HL-60 (cell line): Measurements from ENCODE around the gene GSTA3.

ENCODE experiments used
- DNase-seq, 2 experiments: peaks; one replicate each; pipeline ENCODE4 v3.0.0-alpha.2; 2010 to 2020; ENCODE audit warnings: low read depth in 1 of 2, low spot score in 1 of 2
- H3K27ac ChIP-seq: fragments of 250-450 bp; sonication (Bioruptor Pico); replicated peaks from 2 replicates; pipeline ENCODE4 v1.5.1; 2020; ENCODE audit warnings: mild to moderate bottlenecking, moderate library complexity
- H3K27me3 ChIP-seq: fragments of 250-450 bp; sonication (Bioruptor Pico); 2 replicates; pipeline ENCODE4 v1.5.1; 2021; ENCODE audit warnings: mild to moderate bottlenecking, moderate library complexity; ENCODE audit not compliant: insufficient read depth, poor library complexity, severe bottlenecking
- H3K4me3 ChIP-seq: replicated peaks from 2 replicates; pipeline ENCODE4 v1.5.1; 2011; ENCODE audit warnings: mild to moderate bottlenecking, control low read depth, low read length; ENCODE audit not compliant: insufficient read depth
- GABPA ChIP-seq: IDR thresholded peaks from 2 replicates; pipeline ENCODE4 v1.6.1; 2012; ENCODE audit warnings: low read depth
- POLR2AphosphoS5 ChIP-seq: IDR thresholded peaks from 2 replicates; pipeline ENCODE4 v1.6.1; 2012; ENCODE audit warnings: low read depth
- SPI1 ChIP-seq: IDR thresholded peaks from 2 replicates; pipeline ENCODE4 v1.6.1; 2012; ENCODE audit warnings: low read depth, mild to moderate bottlenecking, borderline replicate concordance
- TF ChIP-seq, protein P1 (sequence below): IDR thresholded peaks from one replicate; pipeline ENCODE4 v1.5.1; 2011; ENCODE audit warnings: low read length, control low read depth, inconsistent platforms; ENCODE audit not compliant: insufficient read depth
- TF ChIP-seq, protein P2 (sequence below): IDR thresholded peaks from 2 replicates; pipeline ENCODE4 v1.6.1; 2012; ENCODE audit warnings: low read depth; ENCODE audit not compliant: insufficient replicate concordance

GSTA3 gene

DNA sequence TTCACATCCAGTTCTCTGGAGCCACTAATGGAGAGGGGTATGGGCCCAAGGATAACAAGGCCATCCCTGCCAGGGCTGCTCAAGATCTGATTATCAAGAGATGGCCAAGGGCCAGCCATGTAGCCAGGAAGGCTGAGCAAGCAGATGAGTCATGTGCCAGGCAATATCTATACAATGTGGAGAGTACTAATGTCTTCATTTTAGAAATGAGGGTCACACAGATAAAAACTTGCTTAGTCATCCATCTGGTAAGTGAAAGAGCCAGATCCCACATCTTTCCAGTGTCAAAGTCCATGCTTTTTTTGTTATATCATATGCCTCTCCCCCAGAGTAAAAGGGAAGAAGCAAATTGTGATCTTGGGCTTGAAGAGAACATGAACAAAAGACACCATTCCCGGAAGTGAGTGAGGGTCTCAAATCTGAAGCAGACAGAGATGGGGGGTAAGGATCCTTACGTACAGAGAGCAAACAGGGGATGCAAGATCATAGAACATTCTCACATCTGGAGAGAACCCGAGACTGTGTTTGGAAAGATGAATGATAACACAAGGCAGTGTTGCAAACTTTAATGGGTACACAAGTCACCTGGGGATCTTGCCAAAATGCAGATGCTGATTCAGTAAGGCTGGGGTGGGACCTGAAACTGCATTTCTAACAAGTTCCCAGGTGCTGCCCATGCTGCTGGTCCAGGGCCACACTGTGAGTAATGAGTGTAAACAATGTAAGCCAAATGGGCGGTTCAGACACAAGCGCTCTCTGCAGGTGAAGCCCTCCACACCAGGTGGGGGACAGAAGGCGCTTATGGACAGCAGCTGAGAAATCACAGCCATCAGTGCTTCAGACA lies 20.0 kb upstream of the GSTA3 start:
- TF ChIP-seq, protein P1, sequence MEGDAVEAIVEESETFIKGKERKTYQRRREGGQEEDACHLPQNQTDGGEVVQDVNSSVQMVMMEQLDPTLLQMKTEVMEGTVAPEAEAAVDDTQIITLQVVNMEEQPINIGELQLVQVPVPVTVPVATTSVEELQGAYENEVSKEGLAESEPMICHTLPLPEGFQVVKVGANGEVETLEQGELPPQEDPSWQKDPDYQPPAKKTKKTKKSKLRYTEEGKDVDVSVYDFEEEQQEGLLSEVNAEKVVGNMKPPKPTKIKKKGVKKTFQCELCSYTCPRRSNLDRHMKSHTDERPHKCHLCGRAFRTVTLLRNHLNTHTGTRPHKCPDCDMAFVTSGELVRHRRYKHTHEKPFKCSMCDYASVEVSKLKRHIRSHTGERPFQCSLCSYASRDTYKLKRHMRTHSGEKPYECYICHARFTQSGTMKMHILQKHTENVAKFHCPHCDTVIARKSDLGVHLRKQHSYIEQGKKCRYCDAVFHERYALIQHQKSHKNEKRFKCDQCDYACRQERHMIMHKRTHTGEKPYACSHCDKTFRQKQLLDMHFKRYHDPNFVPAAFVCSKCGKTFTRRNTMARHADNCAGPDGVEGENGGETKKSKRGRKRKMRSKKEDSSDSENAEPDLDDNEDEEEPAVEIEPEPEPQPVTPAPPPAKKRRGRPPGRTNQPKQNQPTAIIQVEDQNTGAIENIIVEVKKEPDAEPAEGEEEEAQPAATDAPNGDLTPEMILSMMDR, result no peak
- TF ChIP-seq SPI1, result no peak
- TF ChIP-seq, protein P2, sequence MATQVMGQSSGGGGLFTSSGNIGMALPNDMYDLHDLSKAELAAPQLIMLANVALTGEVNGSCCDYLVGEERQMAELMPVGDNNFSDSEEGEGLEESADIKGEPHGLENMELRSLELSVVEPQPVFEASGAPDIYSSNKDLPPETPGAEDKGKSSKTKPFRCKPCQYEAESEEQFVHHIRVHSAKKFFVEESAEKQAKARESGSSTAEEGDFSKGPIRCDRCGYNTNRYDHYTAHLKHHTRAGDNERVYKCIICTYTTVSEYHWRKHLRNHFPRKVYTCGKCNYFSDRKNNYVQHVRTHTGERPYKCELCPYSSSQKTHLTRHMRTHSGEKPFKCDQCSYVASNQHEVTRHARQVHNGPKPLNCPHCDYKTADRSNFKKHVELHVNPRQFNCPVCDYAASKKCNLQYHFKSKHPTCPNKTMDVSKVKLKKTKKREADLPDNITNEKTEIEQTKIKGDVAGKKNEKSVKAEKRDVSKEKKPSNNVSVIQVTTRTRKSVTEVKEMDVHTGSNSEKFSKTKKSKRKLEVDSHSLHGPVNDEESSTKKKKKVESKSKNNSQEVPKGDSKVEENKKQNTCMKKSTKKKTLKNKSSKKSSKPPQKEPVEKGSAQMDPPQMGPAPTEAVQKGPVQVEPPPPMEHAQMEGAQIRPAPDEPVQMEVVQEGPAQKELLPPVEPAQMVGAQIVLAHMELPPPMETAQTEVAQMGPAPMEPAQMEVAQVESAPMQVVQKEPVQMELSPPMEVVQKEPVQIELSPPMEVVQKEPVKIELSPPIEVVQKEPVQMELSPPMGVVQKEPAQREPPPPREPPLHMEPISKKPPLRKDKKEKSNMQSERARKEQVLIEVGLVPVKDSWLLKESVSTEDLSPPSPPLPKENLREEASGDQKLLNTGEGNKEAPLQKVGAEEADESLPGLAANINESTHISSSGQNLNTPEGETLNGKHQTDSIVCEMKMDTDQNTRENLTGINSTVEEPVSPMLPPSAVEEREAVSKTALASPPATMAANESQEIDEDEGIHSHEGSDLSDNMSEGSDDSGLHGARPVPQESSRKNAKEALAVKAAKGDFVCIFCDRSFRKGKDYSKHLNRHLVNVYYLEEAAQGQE, result no peak
- TF ChIP-seq GABPA, result no peak
- no peak for TF ChIP-seq POLR2AphosphoS5
- Histone ChIP-seq H3K4me3 (no peak overlapping the region), H3K27ac (no peak overlapping the region), H3K27me3 (peaks cover 2% of the 10 kb centered on the region)
- DNase-seq, result no peak

DNA sequence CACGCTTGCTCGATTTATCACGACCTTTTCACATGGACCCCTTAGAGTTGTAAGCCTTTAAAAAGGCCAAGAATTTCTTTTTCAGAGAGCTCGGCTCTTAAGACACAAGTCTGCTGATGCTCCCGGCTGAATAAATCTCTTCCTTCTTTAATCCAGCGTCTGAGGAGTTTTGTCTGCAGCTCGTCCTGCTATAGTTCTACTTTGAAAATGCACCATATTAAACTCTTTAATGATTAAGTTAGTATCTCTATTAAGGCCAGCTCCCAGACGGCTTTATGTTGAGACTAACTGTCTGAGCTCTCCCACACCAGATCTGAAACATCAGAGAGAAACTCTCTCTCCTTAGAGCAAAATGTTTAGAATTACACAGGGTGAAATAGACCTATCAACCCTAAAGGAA lies 18.0 kb upstream of the GSTA3 start:
- DNase-seq, result no peak
- TF ChIP-seq, protein P2, result no peak
- TF ChIP-seq SPI1 (no peak), POLR2AphosphoS5 (no peak), GABPA (no peak)
- TF ChIP-seq, protein P1, result no peak
- Histone ChIP-seq H3K27ac (no peak overlapping the region), H3K4me3 (no peak overlapping the region), H3K27me3 (peaks cover 2% of the 10 kb centered on the region)

DNA sequence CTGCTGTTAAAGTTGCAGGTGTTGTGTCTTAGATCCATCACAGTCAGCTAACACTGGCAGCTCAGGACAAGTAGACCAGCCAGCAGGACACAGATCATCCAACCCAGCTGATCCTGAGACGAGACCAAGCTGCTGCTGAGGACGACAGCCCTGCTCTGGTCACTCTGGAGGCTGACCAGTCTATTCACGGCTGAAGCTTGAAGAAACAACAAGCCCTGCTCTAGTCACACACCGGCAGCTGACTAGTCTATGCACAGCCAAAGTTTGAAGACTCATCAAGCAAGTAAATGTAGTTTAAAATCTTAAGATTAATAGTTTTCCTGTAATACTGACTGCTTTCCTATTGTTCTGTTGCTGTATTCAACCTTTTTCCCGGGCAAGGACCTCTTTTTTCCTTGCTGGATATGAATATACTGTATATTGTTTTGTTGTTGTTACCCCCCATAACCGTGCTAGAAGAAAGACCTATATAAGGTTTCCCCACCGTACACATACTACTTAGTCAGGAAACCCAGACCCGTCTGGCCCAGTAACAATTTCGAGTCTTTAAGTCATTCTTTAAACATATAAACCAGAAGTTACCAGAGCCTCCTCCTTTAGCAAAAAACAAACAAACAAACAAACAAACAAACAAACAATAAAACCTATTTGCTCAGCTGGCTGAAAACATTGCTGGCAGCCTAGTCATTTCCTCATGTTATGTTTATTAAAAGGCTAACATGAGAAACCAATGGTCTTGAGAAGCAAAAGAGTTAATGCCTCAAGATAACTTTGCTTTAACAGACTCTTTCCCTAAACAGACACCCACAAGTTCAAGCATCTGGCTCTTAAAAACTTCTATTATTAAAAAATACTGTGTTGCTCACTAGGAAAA lies 16.7 kb upstream of the GSTA3 start:
- DNase-seq, result no peak
- no peak overlapping the region for H3K4me3 ChIP-seq
- TF ChIP-seq POLR2AphosphoS5, result no peak
- TF ChIP-seq, protein P1, result no peak
- TF ChIP-seq SPI1, result no peak
- TF ChIP-seq, protein P2, result no peak
- TF ChIP-seq GABPA, result no peak
- H3K27ac ChIP-seq, result no peak overlapping the region
- H3K27me3 ChIP-seq, result peaks cover 2% of the 10 kb centered on the region
